ENCODE measurements around the gene TARS1. TPM values are rescaled to one million over a fixed set of nuclear protein-coding genes. Genes with fewer than 3 reads are reported as not detected.

The TARS1 gene
- total and polyA plus RNA-seq, 2 of the 13 experiments (the other 11 are each of a cell fraction or from before 2014, with no cell fraction given) = 77.0 to 184 TPM

DNA sequence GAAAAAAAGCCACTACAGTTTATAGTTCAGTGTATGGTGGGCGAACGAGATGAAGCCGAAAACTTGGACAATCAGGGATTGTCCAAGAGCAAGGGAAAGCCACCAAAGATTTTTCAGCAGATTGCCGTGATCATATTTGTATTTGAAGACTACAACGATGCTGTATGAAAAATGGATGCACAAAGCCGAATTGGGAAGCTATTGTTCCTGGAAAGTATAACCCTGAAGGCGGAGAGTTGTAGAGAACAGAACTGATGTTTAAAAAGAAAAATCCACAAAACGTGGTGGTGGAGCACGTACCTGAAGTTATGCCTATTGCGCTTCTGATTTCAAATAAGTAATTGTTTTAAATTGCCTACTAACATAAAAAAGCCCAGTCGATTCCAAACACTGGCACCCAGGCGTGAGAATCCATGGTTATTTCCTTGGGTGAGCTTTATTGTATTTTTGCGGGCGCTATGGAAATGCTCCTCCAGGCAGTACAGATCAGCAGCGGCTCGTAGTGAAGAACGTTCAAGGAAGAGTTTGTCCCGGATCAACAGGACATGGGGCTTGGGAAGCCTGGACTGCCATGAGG lies 772 bp upstream of the TARS1 start (continued):
- TF ChIP-seq, protein P1, sequence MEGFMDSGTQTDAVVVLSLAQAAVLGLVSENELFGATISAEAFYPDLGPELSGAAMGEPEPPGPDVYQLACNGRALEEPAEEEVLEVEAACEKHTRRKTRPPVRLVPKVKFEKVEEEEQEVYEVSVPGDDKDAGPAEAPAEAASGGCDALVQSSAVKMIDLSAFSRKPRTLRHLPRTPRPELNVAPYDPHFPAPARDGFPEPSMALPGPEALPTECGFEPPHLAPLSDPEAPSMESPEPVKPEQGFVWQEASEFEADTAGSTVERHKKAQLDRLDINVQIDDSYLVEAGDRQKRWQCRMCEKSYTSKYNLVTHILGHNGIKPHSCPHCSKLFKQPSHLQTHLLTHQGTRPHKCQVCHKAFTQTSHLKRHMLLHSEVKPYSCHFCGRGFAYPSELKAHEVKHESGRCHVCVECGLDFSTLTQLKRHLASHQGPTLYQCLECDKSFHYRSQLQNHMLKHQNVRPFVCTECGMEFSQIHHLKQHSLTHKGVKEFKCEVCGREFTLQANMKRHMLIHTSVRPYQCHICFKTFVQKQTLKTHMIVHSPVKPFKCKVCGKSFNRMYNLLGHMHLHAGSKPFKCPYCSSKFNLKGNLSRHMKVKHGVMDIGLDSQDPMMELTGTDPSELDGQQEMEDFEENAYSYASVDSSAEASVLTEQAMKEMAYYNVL (CRISPR knock-in tag; IDR thresholded peaks at IDR 0.05; ENCODE audit: borderline replicate concordance) = 0 out of 2 replicates have a peak, but pooled peaks have one; percentile 28
- TF ChIP-seq ZNF20 (CRISPR knock-in tag; IDR thresholded peaks at IDR 0.05) = no peak
- TF ChIP-seq, protein P2, sequence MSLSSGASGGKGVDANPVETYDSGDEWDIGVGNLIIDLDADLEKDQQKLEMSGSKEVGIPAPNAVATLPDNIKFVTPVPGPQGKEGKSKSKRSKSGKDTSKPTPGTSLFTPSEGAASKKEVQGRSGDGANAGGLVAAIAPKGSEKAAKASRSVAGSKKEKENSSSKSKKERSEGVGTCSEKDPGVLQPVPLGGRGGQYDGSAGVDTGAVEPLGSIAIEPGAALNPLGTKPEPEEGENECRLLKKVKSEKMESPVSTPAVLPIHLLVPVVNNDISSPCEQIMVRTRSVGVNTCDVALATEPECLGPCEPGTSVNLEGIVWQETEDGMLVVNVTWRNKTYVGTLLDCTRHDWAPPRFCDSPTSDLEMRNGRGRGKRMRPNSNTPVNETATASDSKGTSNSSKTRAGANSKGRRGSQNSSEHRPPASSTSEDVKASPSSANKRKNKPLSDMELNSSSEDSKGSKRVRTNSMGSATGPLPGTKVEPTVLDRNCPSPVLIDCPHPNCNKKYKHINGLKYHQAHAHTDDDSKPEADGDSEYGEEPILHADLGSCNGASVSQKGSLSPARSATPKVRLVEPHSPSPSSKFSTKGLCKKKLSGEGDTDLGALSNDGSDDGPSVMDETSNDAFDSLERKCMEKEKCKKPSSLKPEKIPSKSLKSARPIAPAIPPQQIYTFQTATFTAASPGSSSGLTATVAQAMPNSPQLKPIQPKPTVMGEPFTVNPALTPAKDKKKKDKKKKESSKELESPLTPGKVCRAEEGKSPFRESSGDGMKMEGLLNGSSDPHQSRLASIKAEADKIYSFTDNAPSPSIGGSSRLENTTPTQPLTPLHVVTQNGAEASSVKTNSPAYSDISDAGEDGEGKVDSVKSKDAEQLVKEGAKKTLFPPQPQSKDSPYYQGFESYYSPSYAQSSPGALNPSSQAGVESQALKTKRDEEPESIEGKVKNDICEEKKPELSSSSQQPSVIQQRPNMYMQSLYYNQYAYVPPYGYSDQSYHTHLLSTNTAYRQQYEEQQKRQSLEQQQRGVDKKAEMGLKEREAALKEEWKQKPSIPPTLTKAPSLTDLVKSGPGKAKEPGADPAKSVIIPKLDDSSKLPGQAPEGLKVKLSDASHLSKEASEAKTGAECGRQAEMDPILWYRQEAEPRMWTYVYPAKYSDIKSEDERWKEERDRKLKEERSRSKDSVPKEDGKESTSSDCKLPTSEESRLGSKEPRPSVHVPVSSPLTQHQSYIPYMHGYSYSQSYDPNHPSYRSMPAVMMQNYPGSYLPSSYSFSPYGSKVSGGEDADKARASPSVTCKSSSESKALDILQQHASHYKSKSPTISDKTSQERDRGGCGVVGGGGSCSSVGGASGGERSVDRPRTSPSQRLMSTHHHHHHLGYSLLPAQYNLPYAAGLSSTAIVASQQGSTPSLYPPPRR (CRISPR knock-in tag; IDR thresholded peaks at IDR 0.05; ENCODE audit: borderline replicate concordance) = no peak
- no peak for TF ChIP-seq NFE2 (CRISPR knock-in tag; IDR thresholded peaks at IDR 0.05)
- 0 out of 2 replicates have a peak, but pooled peaks have one; percentile 6 for TF ChIP-seq ZNF543 (CRISPR knock-in tag; IDR thresholded peaks at IDR 0.05)
- no peak for TF ChIP-seq HNRNPUL1 (IDR thresholded peaks at IDR 0.05; ENCODE audit: low read depth, low read length)
- no peak for TF ChIP-seq LCORL (IDR thresholded peaks at IDR 0.05)
- peak; percentile 7; the same call in 1 of the 2 replicates for TF ChIP-seq LCORL (CRISPR knock-in tag; IDR thresholded peaks at IDR 0.05)
- TF ChIP-seq ZFP1 (CRISPR knock-in tag; IDR thresholded peaks at IDR 0.05) = no peak
- TF ChIP-seq, protein P3, sequence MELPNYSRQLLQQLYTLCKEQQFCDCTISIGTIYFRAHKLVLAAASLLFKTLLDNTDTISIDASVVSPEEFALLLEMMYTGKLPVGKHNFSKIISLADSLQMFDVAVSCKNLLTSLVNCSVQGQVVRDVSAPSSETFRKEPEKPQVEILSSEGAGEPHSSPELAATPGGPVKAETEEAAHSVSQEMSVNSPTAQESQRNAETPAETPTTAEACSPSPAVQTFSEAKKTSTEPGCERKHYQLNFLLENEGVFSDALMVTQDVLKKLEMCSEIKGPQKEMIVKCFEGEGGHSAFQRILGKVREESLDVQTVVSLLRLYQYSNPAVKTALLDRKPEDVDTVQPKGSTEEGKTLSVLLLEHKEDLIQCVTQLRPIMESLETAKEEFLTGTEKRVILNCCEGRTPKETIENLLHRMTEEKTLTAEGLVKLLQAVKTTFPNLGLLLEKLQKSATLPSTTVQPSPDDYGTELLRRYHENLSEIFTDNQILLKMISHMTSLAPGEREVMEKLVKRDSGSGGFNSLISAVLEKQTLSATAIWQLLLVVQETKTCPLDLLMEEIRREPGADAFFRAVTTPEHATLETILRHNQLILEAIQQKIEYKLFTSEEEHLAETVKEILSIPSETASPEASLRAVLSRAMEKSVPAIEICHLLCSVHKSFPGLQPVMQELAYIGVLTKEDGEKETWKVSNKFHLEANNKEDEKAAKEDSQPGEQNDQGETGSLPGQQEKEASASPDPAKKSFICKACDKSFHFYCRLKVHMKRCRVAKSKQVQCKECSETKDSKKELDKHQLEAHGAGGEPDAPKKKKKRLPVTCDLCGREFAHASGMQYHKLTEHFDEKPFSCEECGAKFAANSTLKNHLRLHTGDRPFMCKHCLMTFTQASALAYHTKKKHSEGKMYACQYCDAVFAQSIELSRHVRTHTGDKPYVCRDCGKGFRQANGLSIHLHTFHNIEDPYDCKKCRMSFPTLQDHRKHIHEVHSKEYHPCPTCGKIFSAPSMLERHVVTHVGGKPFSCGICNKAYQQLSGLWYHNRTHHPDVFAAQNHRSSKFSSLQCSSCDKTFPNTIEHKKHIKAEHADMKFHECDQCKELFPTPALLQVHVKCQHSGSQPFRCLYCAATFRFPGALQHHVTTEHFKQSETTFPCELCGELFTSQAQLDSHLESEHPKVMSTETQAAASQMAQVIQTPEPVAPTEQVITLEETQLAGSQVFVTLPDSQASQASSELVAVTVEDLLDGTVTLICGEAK (IDR thresholded peaks at IDR 0.05) = no peak
- TF ChIP-seq, protein P3 (CRISPR knock-in tag; IDR thresholded peaks at IDR 0.05) = no peak
- TF ChIP-seq SNAI1 (CRISPR knock-in tag; IDR thresholded peaks at IDR 0.05; ENCODE audit: borderline replicate concordance) = no peak
- no peak for TF ChIP-seq ZNF891 (CRISPR knock-in tag; IDR thresholded peaks at IDR 0.05)
